GM13976 (cell line): ENCODE results near the gene KIAA1755.

Source experiments
- DNase-seq: peaks from one replicate; pipeline ENCODE4 v3.0.0; 2012; ENCODE audit warnings: low spot score
- CTCF ChIP-seq: IDR thresholded peaks from 2 replicates; pipeline ENCODE4 v1.5.1; 2012; ENCODE audit warnings: borderline replicate concordance, mild to moderate bottlenecking; ENCODE audit not compliant: insufficient read depth; ENCODE audit errors: extremely low read depth, missing control alignments, control extremely low read depth
- in situ Hi-C: fragments of 300-500 bp; cut with MboI; formaldehyde crosslinking; loops from one replicate; pipeline ENCODE4 v1.12.0; 2022; ENCODE audit warnings: low sequenced_read_pairs, mixed read lengths, inconsistent platforms; ENCODE audit not compliant: unreplicated experiment

The KIAA1755 gene

GRCh38 chr20:38216201-38216600 lies 44.3 kb downstream of the KIAA1755 start:
- TF ChIP-seq CTCF: no peak
- in situ Hi-C loops: loop anchor here (25.0 kb wide), 1 partner anchor 304 kb away; the partner anchor contains the start of gene VSTM2L
- no peak for DNase-seq

- no peak for TF ChIP-seq CTCF
- no peak for DNase-seq
- in situ Hi-C loops: loop anchor here (25.0 kb wide), 1 partner anchor 303 kb away; the partner anchor contains the start of gene VSTM2L
These were observed 45.0 kb downstream of the KIAA1755 start for GRCh38 chr20:38215194-38216182.

- DNase-seq: no peak
- no peak for TF ChIP-seq CTCF
- in situ Hi-C loops: loop anchor here (25.0 kb wide), 1 partner anchor 302 kb away; the partner anchor contains the start of gene VSTM2L
These were observed 46.0 kb downstream of the KIAA1755 start for GRCh38 chr20:38214256-38215193.

- TF ChIP-seq CTCF: no peak
- DNase-seq: no peak
- in situ Hi-C loops: loop anchor here (25.0 kb wide), 1 partner anchor 301 kb away; the partner anchor contains the start of gene VSTM2L
These were observed 47.0 kb downstream of the KIAA1755 start for GRCh38 chr20:38213607-38213940.

- no peak for TF ChIP-seq CTCF
- in situ Hi-C loops: loop anchor here (25.0 kb wide), 1 partner anchor 301 kb away; the partner anchor contains the start of gene VSTM2L
These were observed 47.5 kb downstream of the KIAA1755 start for GRCh38 chr20:38212806-38213606.

More at GRCh38 chr20:38212806-38213606, 47.5 kb downstream of the KIAA1755 start:
- DNase-seq: no peak
